ENCODE results near the gene BLVRB. TPM values are rescaled to one million over a fixed set of nuclear protein-coding genes. Genes with fewer than 3 reads are reported as not detected.

The BLVRB gene
- total RNA-seq, 3 donors from 2014 or later (not counting 1 experiment from before 2014, with no cell fraction given), result 16.8 to 25.2 (median 18.3) TPM

DNA sequence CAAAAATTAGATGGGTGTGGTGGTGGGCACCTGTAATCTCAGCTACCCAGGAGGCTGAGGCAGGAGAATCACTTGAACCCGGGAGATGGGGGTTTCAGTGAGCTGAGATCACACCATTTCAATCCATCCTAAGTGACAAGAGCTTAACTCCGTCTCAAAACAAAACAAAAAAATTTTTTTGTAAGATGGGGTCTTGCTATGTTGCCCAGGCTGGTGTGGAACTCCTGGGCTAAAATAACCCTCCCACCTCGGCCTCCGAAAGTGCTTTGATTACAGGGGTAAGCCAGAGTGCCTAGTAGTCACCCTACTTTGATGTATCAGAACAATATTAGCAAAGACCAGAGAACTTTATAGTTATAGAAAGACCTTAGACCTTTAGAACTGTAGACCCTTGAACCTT is 9.2 kb upstream of the BLVRB start:
- Histone ChIP-seq H3K27ac (ENCODE audit: low read length) (no peak overlapping the region), H3K4me3 (ENCODE audit: low read length) (no peak overlapping the region), H3K27me3 (ENCODE audit: control insufficient read depth, insufficient read depth, low read length) (no peaks in the 10 kb centered on the region), H3K4me1 (ENCODE audit: control insufficient read depth, insufficient read depth, low read length) (no peaks in the 10 kb centered on the region), H3K9me3 (ENCODE audit: control insufficient read depth, insufficient read depth, low read length) (no peaks in the 10 kb centered on the region), H3K36me3 (ENCODE audit: control insufficient read depth, insufficient read depth, low read length) (no peaks in the 10 kb centered on the region)
- no CpG with 5 or more reads among the region's 4 CpGs for WGBS (ENCODE audit: insufficient coverage)
- Mint-ChIP-seq H3K36me3 (no peaks in the 10 kb centered on the region), H3K4me3 (no peak overlapping the region), H3K27ac (no peak overlapping the region), H3K27me3 (ENCODE audit: low read depth in 2 of 2) (peaks cover 5 to 8% of the 10 kb centered on the region in 2 donors), H3K4me1 (no peaks in the 10 kb centered on the region), H3K9me3 (no peaks in the 10 kb centered on the region)
- ATAC-seq (no peak), DNase-seq (no peak)
- intact Hi-C loops (cut with micrococcal nuclease), result no loop called here
- TF ChIP-seq, protein P1, sequence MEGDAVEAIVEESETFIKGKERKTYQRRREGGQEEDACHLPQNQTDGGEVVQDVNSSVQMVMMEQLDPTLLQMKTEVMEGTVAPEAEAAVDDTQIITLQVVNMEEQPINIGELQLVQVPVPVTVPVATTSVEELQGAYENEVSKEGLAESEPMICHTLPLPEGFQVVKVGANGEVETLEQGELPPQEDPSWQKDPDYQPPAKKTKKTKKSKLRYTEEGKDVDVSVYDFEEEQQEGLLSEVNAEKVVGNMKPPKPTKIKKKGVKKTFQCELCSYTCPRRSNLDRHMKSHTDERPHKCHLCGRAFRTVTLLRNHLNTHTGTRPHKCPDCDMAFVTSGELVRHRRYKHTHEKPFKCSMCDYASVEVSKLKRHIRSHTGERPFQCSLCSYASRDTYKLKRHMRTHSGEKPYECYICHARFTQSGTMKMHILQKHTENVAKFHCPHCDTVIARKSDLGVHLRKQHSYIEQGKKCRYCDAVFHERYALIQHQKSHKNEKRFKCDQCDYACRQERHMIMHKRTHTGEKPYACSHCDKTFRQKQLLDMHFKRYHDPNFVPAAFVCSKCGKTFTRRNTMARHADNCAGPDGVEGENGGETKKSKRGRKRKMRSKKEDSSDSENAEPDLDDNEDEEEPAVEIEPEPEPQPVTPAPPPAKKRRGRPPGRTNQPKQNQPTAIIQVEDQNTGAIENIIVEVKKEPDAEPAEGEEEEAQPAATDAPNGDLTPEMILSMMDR (IDR thresholded peaks at IDR 0.05), result no peak

DNA sequence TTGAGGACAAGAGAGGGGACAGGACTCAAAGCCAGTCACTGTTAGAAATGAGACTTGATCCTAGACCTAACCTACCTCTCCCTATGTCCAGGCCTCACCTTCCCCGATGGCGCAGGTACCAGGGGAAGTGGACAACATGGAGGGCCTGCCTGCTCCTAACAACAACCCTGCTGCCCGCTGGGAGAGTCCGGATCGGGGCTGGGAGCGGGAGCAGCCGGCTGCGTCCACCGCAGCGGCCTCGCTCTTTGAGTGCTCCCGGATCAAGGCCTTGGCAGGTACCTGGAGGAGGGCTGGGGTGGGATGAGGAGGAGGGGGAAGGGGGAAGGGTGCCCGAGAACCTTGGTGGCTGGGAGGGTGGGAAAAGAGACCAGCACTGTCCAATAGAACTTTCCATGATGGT is 7.0 kb upstream of the BLVRB start:
- Mint-ChIP-seq H3K9me3 (no peaks in the 10 kb centered on the region), H3K27me3 (ENCODE audit: low read depth in 2 of 2) (peaks cover 0 to 10% of the 10 kb centered on the region in 2 donors), H3K4me3 (no peak overlapping the region), H3K4me1 (no peaks in the 10 kb centered on the region), H3K36me3 (no peaks in the 10 kb centered on the region), H3K27ac (no peak overlapping the region)
- H3K4me1 ChIP-seq (ENCODE audit: control insufficient read depth, insufficient read depth, low read length), result peaks cover under 1% of the 10 kb centered on the region
- no peaks in the 10 kb centered on the region for H3K36me3 ChIP-seq (ENCODE audit: control insufficient read depth, insufficient read depth, low read length)
- 98% methylated on average over 13 of the region's 13 CpGs for WGBS (ENCODE audit: insufficient coverage)
- no peaks in the 10 kb centered on the region for H3K9me3 ChIP-seq (ENCODE audit: control insufficient read depth, insufficient read depth, low read length)
- no peak overlapping the region for H3K27ac ChIP-seq (ENCODE audit: low read length)
- H3K4me3 ChIP-seq (ENCODE audit: low read length), result no peak overlapping the region
- TF ChIP-seq, protein P1 (IDR thresholded peaks at IDR 0.05), result no peak
- intact Hi-C loops (cut with micrococcal nuclease), result no loop called here
- no peak for ATAC-seq
- no peak for DNase-seq
- H3K27me3 ChIP-seq (ENCODE audit: control insufficient read depth, insufficient read depth, low read length), result peaks cover under 1% of the 10 kb centered on the region

DNA sequence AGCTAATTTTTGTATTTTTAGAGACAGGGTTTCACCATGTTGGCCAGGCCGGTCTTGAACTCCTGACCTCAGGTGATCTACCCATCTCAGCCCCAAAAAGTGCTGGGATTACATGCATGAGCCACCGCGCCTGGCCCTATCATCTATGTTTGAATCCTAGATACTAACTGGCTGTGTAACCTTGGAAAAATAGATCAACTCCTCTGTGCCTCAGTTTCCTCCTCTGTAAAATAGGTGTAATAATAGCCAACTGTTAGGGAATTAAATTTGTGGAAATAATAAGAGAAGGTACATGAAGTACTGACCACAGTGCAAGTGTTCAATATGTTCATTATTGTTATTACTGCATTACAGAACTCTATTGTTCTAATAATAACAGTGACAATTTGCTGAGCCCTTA is 5.6 kb upstream of the BLVRB start:
- H3K36me3 Mint-ChIP-seq, result no peaks in the 10 kb centered on the region
- Histone ChIP-seq H3K4me1 (ENCODE audit: control insufficient read depth, insufficient read depth, low read length) (peaks cover 13% of the 10 kb centered on the region), H3K9me3 (ENCODE audit: control insufficient read depth, insufficient read depth, low read length) (no peaks in the 10 kb centered on the region), H3K27me3 (ENCODE audit: control insufficient read depth, insufficient read depth, low read length) (peaks cover 6% of the 10 kb centered on the region), H3K4me3 (ENCODE audit: low read length) (no peak overlapping the region), H3K27ac (ENCODE audit: low read length) (no peak overlapping the region), H3K36me3 (ENCODE audit: control insufficient read depth, insufficient read depth, low read length) (no peaks in the 10 kb centered on the region)
- no peak overlapping the region for H3K4me3 Mint-ChIP-seq
- H3K27ac Mint-ChIP-seq, result no peak overlapping the region
- H3K27me3 Mint-ChIP-seq (ENCODE audit: low read depth in 2 of 2), result peaks cover 8 to 13% of the 10 kb centered on the region in 2 donors
- H3K4me1 Mint-ChIP-seq, result peaks cover 7% of the 10 kb centered on the region in 2 donors
- no peaks in the 10 kb centered on the region for H3K9me3 Mint-ChIP-seq
- WGBS (ENCODE audit: insufficient coverage), result 97% methylated on average over 3 of the region's 3 CpGs
- intact Hi-C loops (cut with micrococcal nuclease), result no loop called here
- ATAC-seq (no peak), DNase-seq (no peak)
- TF ChIP-seq, protein P1 (IDR thresholded peaks at IDR 0.05), result no peak

DNA sequence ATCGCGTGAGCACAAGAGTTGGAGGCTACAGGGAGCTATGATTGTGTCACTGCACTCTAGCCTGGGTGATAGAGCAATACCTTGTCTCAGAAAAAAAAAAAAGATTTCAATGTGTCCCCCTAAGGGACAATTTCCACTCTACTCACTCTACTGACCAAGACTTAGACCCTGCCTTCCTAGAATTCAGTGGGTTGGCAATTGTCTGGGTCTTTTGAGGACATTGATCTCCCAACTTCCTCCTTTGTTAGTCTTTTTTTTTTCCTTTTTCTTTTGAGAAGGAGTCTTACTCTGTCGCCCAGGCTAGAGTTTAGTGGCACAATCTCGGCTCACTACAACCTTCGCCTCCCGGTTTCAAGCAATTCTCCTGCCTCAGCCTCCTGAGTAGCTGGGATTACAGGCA is 3.5 kb upstream of the BLVRB start:
- peaks cover 6% of the 10 kb centered on the region for H3K27me3 ChIP-seq (ENCODE audit: control insufficient read depth, insufficient read depth, low read length)
- WGBS (ENCODE audit: insufficient coverage), result 95% methylated on average over 6 of the region's 6 CpGs
- intact Hi-C loops (cut with micrococcal nuclease), result loop anchor here (5.0 to 10.0 kb wide), 4 partner anchors 122 to 653 kb away; partner anchors contain the start of genes C19orf47, MIA, PLD3 and RAB4B
- Mint-ChIP-seq H3K27ac (peak overlapping the region in 1 of 2 donors; percentile 42), H3K4me1 (peaks cover 23 to 26% of the 10 kb centered on the region in 2 donors), H3K4me3 (no peak overlapping the region), H3K9me3 (no peaks in the 10 kb centered on the region), H3K27me3 (ENCODE audit: low read depth in 2 of 2) (peaks cover 8 to 13% of the 10 kb centered on the region in 2 donors), H3K36me3 (no peaks in the 10 kb centered on the region)
- peaks cover 32% of the 10 kb centered on the region for H3K4me1 ChIP-seq (ENCODE audit: control insufficient read depth, insufficient read depth, low read length)
- H3K9me3 ChIP-seq (ENCODE audit: control insufficient read depth, insufficient read depth, low read length), result no peaks in the 10 kb centered on the region
- ATAC-seq (no peak), DNase-seq (no peak)
- no peaks in the 10 kb centered on the region for H3K36me3 ChIP-seq (ENCODE audit: control insufficient read depth, insufficient read depth, low read length)
- H3K4me3 ChIP-seq (ENCODE audit: low read length), result no peak overlapping the region
- H3K27ac ChIP-seq (ENCODE audit: low read length), result no peak overlapping the region
- TF ChIP-seq, protein P1 (IDR thresholded peaks at IDR 0.05), result no peak
